Calu3 (cell line): Measurements from ENCODE around the gene DTNB. TPM values are rescaled to one million over a fixed set of nuclear protein-coding genes. Genes with fewer than 3 reads are reported as not detected.

Experiments used
- BruUV-seq: library from RNA; stranded (reverse); fragments of 400-500 nt; replicated peaks from 2 replicates; lab custom pipeline; 2021; lab: Mats Ljungman, UMichigan
- CTCF ChIA-PET: fragments of 300-600 bp; sonication (Branson Sonifier 250); formaldehyde crosslinking; loops from one replicate; lab custom pipeline; 2022; ENCODE audit warnings: antibody characterized with exemption; lab: Charles Lee
- DNase-seq: peaks from one replicate; pipeline ENCODE4 v3.0.0; 2022
- H3K27ac Mint-ChIP-seq: one replicate; pipeline ENCODE4 v1.8.0; 2022; ENCODE audit warnings: mixed read lengths; ENCODE audit not compliant: unreplicated experiment
- H3K27me3 Mint-ChIP-seq: one replicate; pipeline ENCODE4 v1.8.0; 2022; ENCODE audit warnings: mixed read lengths; ENCODE audit not compliant: unreplicated experiment
- H3K36me3 Mint-ChIP-seq: one replicate; pipeline ENCODE4 v1.8.0; 2022; ENCODE audit warnings: mild to moderate bottlenecking, moderate library complexity, mixed read lengths; ENCODE audit not compliant: insufficient read depth, unreplicated experiment
- H3K4me1 Mint-ChIP-seq: one replicate; pipeline ENCODE4 v1.8.0; 2022; ENCODE audit warnings: mild to moderate bottlenecking, low read depth, mixed read lengths; ENCODE audit not compliant: unreplicated experiment
- H3K4me3 Mint-ChIP-seq: one replicate; pipeline ENCODE4 v1.8.0; 2022; ENCODE audit warnings: mild to moderate bottlenecking, low read depth, moderate library complexity, mixed read lengths; ENCODE audit not compliant: unreplicated experiment
- H3K9me3 Mint-ChIP-seq: one replicate; pipeline ENCODE4 v1.8.0; 2022; ENCODE audit warnings: low read depth, mixed read lengths; ENCODE audit not compliant: unreplicated experiment
- intact Hi-C: fragments of 100-400 bp; cut with micrococcal nuclease; formaldehyde crosslinking; loops from one replicate; pipeline ENCODE4 v1.10.0; 2022; ENCODE audit not compliant: unreplicated experiment
- total RNA-seq: library from RNA; stranded (reverse); gene quantifications from 2 replicates; pipeline ENCODE4 v1.2.3, GENCODE V29; 2022
- TF ChIP-seq, protein P1 (sequence below): fragments of 200-600 bp; IDR thresholded peaks from one replicate; pipeline ENCODE4 v1.8.0; 2022; ENCODE audit warnings: antibody characterized with exemption; ENCODE audit not compliant: unreplicated experiment

Gene DTNB
- total RNA-seq, 1 experiment from 2014 or later = 27.3 TPM

DNA sequence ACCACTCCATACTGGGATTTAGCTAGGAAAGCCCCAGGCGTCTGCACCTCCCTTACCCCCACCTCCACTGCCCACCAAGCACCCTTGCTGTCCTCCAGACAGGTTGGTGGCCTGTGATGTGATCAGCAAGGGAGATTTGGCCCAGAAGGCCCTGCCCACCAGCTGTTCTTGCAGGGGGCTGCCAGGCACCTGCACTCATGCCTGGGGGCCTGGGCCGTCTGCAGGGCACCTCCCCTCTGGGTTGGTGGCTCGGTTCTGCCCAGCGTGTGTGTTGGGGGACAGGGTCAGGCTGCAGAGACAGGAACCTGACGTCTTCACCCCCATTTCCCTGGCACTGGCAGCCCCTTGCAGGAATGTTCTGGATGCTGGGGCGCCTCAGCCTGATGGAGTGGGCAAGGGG lies 337.4 kb downstream of the DTNB start:
- no TSS peak for BruUV-seq
- Mint-ChIP-seq H3K27me3 (no peaks in the 10 kb centered on the region), H3K9me3 (no peaks in the 10 kb centered on the region), H3K36me3 (peaks cover 12% of the 10 kb centered on the region), H3K27ac (no peak overlapping the region), H3K4me1 (no peaks in the 10 kb centered on the region), H3K4me3 (no peak overlapping the region)
- TF ChIP-seq, protein P1, sequence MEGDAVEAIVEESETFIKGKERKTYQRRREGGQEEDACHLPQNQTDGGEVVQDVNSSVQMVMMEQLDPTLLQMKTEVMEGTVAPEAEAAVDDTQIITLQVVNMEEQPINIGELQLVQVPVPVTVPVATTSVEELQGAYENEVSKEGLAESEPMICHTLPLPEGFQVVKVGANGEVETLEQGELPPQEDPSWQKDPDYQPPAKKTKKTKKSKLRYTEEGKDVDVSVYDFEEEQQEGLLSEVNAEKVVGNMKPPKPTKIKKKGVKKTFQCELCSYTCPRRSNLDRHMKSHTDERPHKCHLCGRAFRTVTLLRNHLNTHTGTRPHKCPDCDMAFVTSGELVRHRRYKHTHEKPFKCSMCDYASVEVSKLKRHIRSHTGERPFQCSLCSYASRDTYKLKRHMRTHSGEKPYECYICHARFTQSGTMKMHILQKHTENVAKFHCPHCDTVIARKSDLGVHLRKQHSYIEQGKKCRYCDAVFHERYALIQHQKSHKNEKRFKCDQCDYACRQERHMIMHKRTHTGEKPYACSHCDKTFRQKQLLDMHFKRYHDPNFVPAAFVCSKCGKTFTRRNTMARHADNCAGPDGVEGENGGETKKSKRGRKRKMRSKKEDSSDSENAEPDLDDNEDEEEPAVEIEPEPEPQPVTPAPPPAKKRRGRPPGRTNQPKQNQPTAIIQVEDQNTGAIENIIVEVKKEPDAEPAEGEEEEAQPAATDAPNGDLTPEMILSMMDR = no peak
- CTCF ChIA-PET = no interaction called here
- DNase-seq = no peak
- intact Hi-C loops = no loop called here

- no peak overlapping the region for H3K4me3 Mint-ChIP-seq
- H3K27ac Mint-ChIP-seq = no peak overlapping the region
- no peak for DNase-seq
- intact Hi-C loops = no loop called here
- TF ChIP-seq, protein P1 = no peak
- H3K36me3 Mint-ChIP-seq = peaks cover 7% of the 10 kb centered on the region
- CTCF ChIA-PET = interaction anchor here (0.7 kb wide), 1 partner anchor 1142 kb away, joined by 3 read pairs; the partner anchor contains the start of gene OTOF
- no peaks in the 10 kb centered on the region for H3K4me1 Mint-ChIP-seq
- H3K27me3 Mint-ChIP-seq = no peaks in the 10 kb centered on the region
- H3K9me3 Mint-ChIP-seq = no peaks in the 10 kb centered on the region
- BruUV-seq = no TSS peak
Measured at GRCh38 chr2:25335204-25335603, 338.2 kb downstream of the DTNB start.

DNA sequence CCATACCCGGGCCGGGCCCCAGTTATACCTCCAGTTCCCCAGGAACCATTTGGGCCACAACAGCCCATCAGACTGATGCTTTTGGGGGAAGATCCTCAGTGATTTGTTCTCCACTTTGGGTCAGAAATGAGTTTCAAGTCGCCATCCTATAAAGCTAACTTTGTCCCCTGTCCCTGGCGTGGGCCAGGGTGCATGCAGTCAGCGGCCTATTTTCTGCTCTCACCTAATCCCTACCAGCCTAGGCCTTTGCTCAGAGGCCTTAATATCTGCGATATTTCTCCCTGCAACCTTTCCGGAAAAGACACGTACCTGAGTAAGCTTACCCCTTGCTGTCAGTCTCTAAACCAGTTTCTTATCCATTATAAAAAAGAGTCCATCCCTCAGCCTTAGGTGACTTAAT lies 338.9 kb downstream of the DTNB start:
- no TSS peak for BruUV-seq
- TF ChIP-seq, protein P1 = no peak
- peaks cover under 1% of the 10 kb centered on the region for H3K36me3 Mint-ChIP-seq
- intact Hi-C loops = no loop called here
- DNase-seq = no peak
- no peak overlapping the region for H3K27ac Mint-ChIP-seq
- no peaks in the 10 kb centered on the region for H3K27me3 Mint-ChIP-seq
- H3K4me1 Mint-ChIP-seq = no peaks in the 10 kb centered on the region
- no peaks in the 10 kb centered on the region for H3K9me3 Mint-ChIP-seq
- CTCF ChIA-PET = no interaction called here
- no peak overlapping the region for H3K4me3 Mint-ChIP-seq

GRCh38 chr2:25333981-25334380 lies 339.4 kb downstream of the DTNB start:
- Mint-ChIP-seq H3K27me3 (no peaks in the 10 kb centered on the region), H3K9me3 (no peaks in the 10 kb centered on the region), H3K36me3 (no peaks in the 10 kb centered on the region), H3K4me1 (no peaks in the 10 kb centered on the region), H3K27ac (no peak overlapping the region), H3K4me3 (no peak overlapping the region)
- CTCF ChIA-PET = no interaction called here
- no TSS peak for BruUV-seq
- TF ChIP-seq, protein P1 = no peak
- DNase-seq = no peak
- intact Hi-C loops = no loop called here
